NT2/D1 (cell line): ENCODE data around the gene AP1S1.
"Not testable (repeated sequence)": the region's sequence is repeated elsewhere in the genome, so short reads cannot be mapped to it uniquely, and the experiment has no call there.

Experiments
- DNase-seq: peaks from one replicate; pipeline ENCODE4 v3.0.0-alpha.2; 2011; ENCODE audit warnings: low read depth, low spot score
- H3K27me3 ChIP-seq: 2 replicates; pipeline ENCODE4 v1.6.0; 2011; ENCODE audit warnings: mild to moderate bottlenecking; ENCODE audit not compliant: insufficient read length, insufficient read depth
- H3K36me3 ChIP-seq: 2 replicates; pipeline ENCODE4 v1.6.1; 2011; ENCODE audit warnings: mild to moderate bottlenecking, low read length, mixed read lengths; ENCODE audit not compliant: insufficient read depth, insufficient read length
- H3K4me1 ChIP-seq: 2 replicates; pipeline ENCODE4 v1.5.1; 2011; ENCODE audit not compliant: insufficient read depth, insufficient read length
- H3K4me3 ChIP-seq: 2 replicates; pipeline ENCODE4 v1.5.1; 2011; ENCODE audit warnings: low read depth; ENCODE audit not compliant: insufficient read length
- H3K9ac ChIP-seq: 2 replicates; pipeline ENCODE4 v1.6.0; 2011; ENCODE audit warnings: low read depth; ENCODE audit not compliant: insufficient read length
- H3K9me3 ChIP-seq: 2 replicates; pipeline ENCODE4 v1.5.1; 2011; ENCODE audit warnings: mild to moderate bottlenecking, low read length; ENCODE audit not compliant: insufficient read depth
- SUZ12 ChIP-seq: IDR thresholded peaks from 2 replicates; pipeline ENCODE4 v1.6.1; 2011; ENCODE audit not compliant: insufficient read length, insufficient read depth; ENCODE audit errors: extremely low read depth
- YY1 ChIP-seq: IDR thresholded peaks from 2 replicates; pipeline ENCODE4 v1.6.1; 2011; ENCODE audit not compliant: insufficient read length, insufficient read depth
- ZNF274 ChIP-seq: IDR thresholded peaks from 2 replicates; pipeline ENCODE4 v1.6.1; 2011; ENCODE audit warnings: mild to moderate bottlenecking, low read depth, low read length

AP1S1 gene

DNA sequence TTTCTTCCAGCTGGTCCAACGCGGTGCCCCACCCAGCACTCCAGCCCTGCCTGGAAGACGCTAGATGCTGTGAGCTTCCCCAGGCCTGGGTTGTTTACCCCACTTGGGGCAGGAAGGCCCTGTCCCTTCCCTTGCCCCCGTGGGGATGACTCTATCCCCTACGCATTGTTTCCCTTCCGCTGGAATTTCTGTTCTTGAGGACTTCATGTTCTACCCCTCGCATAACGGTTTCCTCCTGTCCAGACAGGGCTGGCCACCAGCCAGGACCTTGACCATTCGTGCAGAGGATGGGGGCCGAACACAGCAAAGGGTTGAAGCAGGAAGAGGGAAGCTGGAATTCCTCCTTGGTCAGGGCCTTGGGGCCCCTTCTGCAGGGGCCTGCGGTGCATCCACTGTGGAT is 42.0 kb upstream of the AP1S1 start:
- H3K27me3 ChIP-seq, result no peaks in the 10 kb centered on the region
- no peak for DNase-seq
- H3K4me1 ChIP-seq, result peaks cover 13% of the 10 kb centered on the region
- no peak overlapping the region for H3K9ac ChIP-seq
- no peaks in the 10 kb centered on the region for H3K9me3 ChIP-seq
- H3K4me3 ChIP-seq, result no peak overlapping the region
- no peaks in the 10 kb centered on the region for H3K36me3 ChIP-seq
- TF ChIP-seq SUZ12, result no peak
- no peak for TF ChIP-seq ZNF274
- TF ChIP-seq YY1, result no peak

GRCh38 chr7:101113140-101113539 is 41.1 kb upstream of the AP1S1 start:
- H3K4me3 ChIP-seq, H3K27me3 ChIP-seq, H3K36me3 ChIP-seq, H3K9ac ChIP-seq, H3K9me3 ChIP-seq, DNase-seq: not testable (repeated sequence)
- peaks cover 13% of the 10 kb centered on the region for H3K4me1 ChIP-seq

DNA sequence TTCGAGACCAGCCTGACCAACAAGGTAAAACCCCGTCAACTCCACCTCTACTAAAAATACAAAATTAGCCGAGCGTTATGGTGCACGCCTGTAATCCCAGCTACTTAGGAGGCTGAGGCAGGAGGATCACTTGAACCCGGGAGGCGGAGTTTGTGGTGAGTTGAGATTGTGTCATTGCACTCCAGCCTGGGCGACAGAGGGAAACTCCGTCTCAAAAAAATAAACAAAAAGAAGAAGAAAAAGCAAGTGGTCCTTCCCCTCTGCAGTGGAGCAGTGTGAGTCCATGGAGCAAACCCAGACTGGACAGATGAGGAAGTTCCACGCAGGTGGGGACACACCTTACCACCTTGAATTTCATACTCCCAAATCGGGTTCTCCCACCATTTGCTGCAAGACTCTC is 40.4 kb upstream of the AP1S1 start:
- TF ChIP-seq YY1 (no peak), ZNF274 (no peak), SUZ12 (no peak)
- H3K9me3 ChIP-seq, result no peaks in the 10 kb centered on the region
- H3K36me3 ChIP-seq, result no peaks in the 10 kb centered on the region
- peak overlapping the region; percentile 21 for H3K9ac ChIP-seq
- no peaks in the 10 kb centered on the region for H3K27me3 ChIP-seq
- no peak for DNase-seq
- H3K4me1 ChIP-seq, result peaks cover 11% of the 10 kb centered on the region
- no peak overlapping the region for H3K4me3 ChIP-seq

- no peak for DNase-seq
- Histone ChIP-seq H3K4me1 (peaks cover 11% of the 10 kb centered on the region), H3K9me3 (no peaks in the 10 kb centered on the region), H3K27me3 (no peaks in the 10 kb centered on the region), H3K36me3 (no peaks in the 10 kb centered on the region), H3K9ac (peak overlapping the region; percentile 21), H3K4me3 (no peak overlapping the region)
- TF ChIP-seq SUZ12 (no peak), YY1 (no peak), ZNF274 (no peak)
Observed at GRCh38 chr7:101114492-101114891, 39.8 kb upstream of the AP1S1 start.

DNA sequence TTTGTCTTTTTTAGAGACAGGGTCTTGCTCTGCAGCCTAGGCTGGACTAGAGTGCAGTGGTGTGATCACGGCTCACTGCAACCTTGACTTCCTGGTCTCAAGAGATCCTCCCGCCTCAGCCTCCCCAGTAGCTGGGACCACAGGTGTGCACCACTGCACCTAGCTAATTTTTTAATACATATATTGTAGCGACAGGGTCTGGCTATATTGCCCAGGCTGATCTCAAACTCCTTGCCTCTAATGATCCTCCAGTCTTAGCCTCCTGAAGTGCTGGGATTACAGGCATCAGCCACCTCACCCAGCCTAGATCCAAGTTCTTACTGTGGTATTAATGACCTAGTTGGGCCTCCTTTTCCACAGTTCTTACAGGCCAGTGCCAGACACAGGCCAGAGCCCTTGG is 39.1 kb upstream of the AP1S1 start:
- peaks cover 11% of the 10 kb centered on the region for H3K4me1 ChIP-seq
- H3K9me3 ChIP-seq, result no peaks in the 10 kb centered on the region
- no peak for DNase-seq
- no peaks in the 10 kb centered on the region for H3K36me3 ChIP-seq
- H3K4me3 ChIP-seq, result no peak overlapping the region
- H3K9ac ChIP-seq, result no peak overlapping the region
- H3K27me3 ChIP-seq, result no peaks in the 10 kb centered on the region
- TF ChIP-seq ZNF274 (no peak), SUZ12 (no peak), YY1 (no peak)

DNA sequence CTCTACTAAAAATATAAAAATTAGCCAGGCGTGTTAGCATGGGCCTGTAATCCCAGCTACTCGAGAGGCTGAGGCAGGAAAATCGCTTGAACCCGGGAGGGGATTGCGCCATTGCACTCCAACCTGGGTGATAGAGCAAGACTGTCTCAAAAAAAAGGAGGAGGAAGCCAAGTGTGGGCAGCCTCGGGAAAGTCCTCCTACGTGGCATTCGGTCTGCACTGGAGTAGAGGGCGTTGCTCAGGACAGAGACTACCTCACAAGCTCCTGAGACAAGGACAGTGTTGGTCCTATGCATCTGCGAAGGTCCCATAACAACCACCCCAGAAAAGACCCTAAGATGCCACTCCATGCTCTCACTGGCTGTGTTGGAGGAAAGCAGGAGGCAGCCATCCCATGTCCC is 37.4 kb upstream of the AP1S1 start:
- Histone ChIP-seq H3K4me1 (peaks cover 13% of the 10 kb centered on the region), H3K27me3 (no peaks in the 10 kb centered on the region), H3K4me3 (no peak overlapping the region), H3K9me3 (no peaks in the 10 kb centered on the region), H3K36me3 (no peaks in the 10 kb centered on the region), H3K9ac (no peak overlapping the region)
- TF ChIP-seq ZNF274, result no peak
- no peak for TF ChIP-seq SUZ12
- no peak for TF ChIP-seq YY1
- no peak for DNase-seq

GRCh38 chr7:101118856-101119255 is 35.4 kb upstream of the AP1S1 start:
- no peaks in the 10 kb centered on the region for H3K9me3 ChIP-seq
- no peaks in the 10 kb centered on the region for H3K27me3 ChIP-seq
- H3K36me3 ChIP-seq, result no peaks in the 10 kb centered on the region
- no peak overlapping the region for H3K4me3 ChIP-seq
- peaks cover 13% of the 10 kb centered on the region for H3K4me1 ChIP-seq
- TF ChIP-seq SUZ12 (no peak), ZNF274 (no peak), YY1 (no peak)
- no peak for DNase-seq
- no peak overlapping the region for H3K9ac ChIP-seq

DNA sequence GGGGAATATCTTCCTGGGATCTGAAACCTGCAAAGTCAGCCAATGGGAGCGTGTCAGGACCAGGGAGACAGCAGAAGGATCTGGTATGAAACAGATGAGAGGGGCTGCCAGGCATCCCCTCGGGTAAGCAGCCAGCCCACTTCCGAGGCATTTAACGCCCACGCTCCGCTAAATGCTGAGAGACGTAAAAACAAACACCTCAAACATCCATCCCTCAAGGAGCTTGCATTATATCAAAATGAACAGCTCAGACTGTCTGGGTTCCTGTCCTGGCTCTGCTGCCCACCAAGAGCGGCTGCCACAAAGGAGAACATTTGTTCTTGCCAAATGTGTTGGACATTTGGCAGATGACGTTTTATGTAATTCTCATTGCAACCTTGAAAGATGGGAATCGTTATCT is 34.4 kb upstream of the AP1S1 start:
- TF ChIP-seq YY1 (no peak), ZNF274 (no peak), SUZ12 (no peak)
- H3K9ac ChIP-seq, result no peak overlapping the region
- no peaks in the 10 kb centered on the region for H3K36me3 ChIP-seq
- no peaks in the 10 kb centered on the region for H3K9me3 ChIP-seq
- no peak overlapping the region for H3K4me3 ChIP-seq
- no peak for DNase-seq
- H3K4me1 ChIP-seq, result peaks cover 9% of the 10 kb centered on the region
- H3K27me3 ChIP-seq, result no peaks in the 10 kb centered on the region
